MM.1S (cell line): Measurements from ENCODE around the gene EPB41L1.

ENCODE experiments used
- EZH2phosphoT487 ChIP-seq: fragments of 300-600 bp; sonication (generic); IDR thresholded peaks from 2 replicates; pipeline ENCODE4 v1.6.1; 2018; ENCODE audit warnings: antibody characterized with exemption, low read length
- TF ChIP-seq, protein P1 (sequence below): fragments of 300-600 bp; sonication (generic); IDR thresholded peaks from 2 replicates; pipeline ENCODE4 v1.5.1; 2016; ENCODE audit warnings: antibody characterized with exemption, low read length, mixed read lengths

DNA sequence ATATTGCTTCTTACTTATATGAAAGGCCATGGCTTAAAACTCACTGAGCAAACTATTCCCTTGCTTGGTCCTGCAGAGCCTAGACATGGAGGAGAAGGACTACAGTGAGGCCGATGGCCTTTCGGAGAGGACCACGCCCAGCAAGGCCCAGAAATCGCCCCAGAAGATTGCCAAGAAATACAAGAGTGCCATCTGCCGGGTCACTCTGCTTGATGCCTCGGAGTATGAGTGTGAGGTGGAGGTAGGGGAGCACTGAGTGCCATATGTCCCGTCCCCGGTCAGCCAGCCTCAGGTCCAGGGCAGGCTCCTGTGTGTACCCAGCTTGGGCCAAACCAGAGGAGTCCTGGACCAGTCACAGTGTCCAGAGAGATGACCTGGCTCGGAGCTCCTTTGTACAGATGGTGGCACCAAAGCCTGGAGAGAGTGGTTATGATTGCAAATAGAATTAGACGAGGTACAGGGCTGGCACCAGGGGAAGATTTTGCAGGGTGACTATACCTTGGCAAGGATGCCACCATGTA, 21.0 kb downstream of the EPB41L1 start:
- TF ChIP-seq, protein P1, sequence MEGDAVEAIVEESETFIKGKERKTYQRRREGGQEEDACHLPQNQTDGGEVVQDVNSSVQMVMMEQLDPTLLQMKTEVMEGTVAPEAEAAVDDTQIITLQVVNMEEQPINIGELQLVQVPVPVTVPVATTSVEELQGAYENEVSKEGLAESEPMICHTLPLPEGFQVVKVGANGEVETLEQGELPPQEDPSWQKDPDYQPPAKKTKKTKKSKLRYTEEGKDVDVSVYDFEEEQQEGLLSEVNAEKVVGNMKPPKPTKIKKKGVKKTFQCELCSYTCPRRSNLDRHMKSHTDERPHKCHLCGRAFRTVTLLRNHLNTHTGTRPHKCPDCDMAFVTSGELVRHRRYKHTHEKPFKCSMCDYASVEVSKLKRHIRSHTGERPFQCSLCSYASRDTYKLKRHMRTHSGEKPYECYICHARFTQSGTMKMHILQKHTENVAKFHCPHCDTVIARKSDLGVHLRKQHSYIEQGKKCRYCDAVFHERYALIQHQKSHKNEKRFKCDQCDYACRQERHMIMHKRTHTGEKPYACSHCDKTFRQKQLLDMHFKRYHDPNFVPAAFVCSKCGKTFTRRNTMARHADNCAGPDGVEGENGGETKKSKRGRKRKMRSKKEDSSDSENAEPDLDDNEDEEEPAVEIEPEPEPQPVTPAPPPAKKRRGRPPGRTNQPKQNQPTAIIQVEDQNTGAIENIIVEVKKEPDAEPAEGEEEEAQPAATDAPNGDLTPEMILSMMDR: 0 out of 2 replicates have a peak, but pooled peaks have one; percentile 4
- TF ChIP-seq EZH2phosphoT487: no peak
